ENCODE results near the gene NTSR1. TPM values are rescaled to one million over a fixed set of nuclear protein-coding genes. Genes with fewer than 3 reads are reported as not detected.
A peak's percentile ranks its signal among the peaks of the same experiment; 100 is the strongest.

Gene NTSR1
- total and polyA plus RNA-seq, 7 donors = 0.60 to 54.0 (median 8.8) TPM; not detected in 1

DNA sequence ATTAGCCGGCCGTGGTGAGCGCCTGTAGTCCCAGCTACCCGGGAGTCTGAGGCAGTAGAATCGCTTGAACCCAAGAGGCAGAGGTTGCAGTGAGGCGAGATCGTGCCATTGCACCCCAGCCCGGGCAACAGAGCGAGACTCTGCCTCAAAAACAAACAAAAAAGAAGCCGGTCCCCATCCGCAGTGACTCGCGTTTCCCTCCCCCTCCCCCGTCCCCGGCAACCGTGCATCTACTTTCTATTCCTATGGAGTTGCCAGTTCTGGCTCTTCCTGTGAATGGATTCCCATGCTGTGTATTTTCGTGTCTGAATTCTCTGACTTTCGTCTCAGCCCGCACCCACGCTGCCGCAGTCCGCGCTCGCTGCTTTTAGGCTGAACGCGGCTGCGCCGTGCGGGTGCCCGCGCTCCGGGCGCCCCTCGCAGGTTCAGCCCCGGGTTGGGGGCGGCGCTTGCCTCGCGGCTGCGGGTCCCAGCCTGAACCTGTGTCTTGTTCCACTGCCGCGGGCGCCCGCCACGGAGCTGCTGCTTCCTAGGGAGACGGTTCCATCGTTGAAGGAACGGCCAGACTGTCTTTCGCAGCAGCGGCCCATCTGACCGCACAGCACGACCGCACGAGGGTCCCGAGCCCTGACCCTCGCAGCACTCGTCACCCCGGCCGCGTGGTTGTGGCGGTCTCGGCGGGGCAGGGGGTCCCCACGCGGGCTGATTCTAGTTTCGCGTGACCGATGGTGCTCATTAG, 86.6 kb downstream of the NTSR1 start:
- peaks cover 0 to 24% (median 17%) of the 10 kb centered on the region in 4 donors for H3K36me3 ChIP-seq
- H3K27ac ChIP-seq = peak overlapping the region; percentile 90 to 94 (median 90)
- no peaks in the 10 kb centered on the region for H3K9me3 ChIP-seq
- WGBS, 2 donors = 0 to 1% methylated on average over 68 of the region's 68 CpGs
- H3K27me3 ChIP-seq = no peaks in the 10 kb centered on the region
- peak overlapping the region; percentile 59 to 82 (median 68) for H3K4me3 ChIP-seq
- peaks cover 0 to 52% (median 36%) of the 10 kb centered on the region in 4 donors for H3K4me1 ChIP-seq
- TF ChIP-seq POLR2AphosphoS5 (IDR thresholded peaks at IDR 0.05) (peak in 2 of 4 donors; percentile 57 to 70), POLR2A (IDR thresholded peaks at IDR 0.05) (peak in 1 of 2 donors; percentile 33), EP300 (IDR thresholded peaks at IDR 0.05) (no peak)
- TF ChIP-seq, protein P1, sequence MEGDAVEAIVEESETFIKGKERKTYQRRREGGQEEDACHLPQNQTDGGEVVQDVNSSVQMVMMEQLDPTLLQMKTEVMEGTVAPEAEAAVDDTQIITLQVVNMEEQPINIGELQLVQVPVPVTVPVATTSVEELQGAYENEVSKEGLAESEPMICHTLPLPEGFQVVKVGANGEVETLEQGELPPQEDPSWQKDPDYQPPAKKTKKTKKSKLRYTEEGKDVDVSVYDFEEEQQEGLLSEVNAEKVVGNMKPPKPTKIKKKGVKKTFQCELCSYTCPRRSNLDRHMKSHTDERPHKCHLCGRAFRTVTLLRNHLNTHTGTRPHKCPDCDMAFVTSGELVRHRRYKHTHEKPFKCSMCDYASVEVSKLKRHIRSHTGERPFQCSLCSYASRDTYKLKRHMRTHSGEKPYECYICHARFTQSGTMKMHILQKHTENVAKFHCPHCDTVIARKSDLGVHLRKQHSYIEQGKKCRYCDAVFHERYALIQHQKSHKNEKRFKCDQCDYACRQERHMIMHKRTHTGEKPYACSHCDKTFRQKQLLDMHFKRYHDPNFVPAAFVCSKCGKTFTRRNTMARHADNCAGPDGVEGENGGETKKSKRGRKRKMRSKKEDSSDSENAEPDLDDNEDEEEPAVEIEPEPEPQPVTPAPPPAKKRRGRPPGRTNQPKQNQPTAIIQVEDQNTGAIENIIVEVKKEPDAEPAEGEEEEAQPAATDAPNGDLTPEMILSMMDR (IDR thresholded peaks at IDR 0.05) = no peak
- DNase-seq = no peak
- intact Hi-C loops (cut with DNase I) = loop anchor here (1.0 to 10.0 kb wide), 4 partner anchors 9 to 653 kb away; partner anchors contain the start of genes CABLES2, OGFR, PSMA7 and SS18L1

DNA sequence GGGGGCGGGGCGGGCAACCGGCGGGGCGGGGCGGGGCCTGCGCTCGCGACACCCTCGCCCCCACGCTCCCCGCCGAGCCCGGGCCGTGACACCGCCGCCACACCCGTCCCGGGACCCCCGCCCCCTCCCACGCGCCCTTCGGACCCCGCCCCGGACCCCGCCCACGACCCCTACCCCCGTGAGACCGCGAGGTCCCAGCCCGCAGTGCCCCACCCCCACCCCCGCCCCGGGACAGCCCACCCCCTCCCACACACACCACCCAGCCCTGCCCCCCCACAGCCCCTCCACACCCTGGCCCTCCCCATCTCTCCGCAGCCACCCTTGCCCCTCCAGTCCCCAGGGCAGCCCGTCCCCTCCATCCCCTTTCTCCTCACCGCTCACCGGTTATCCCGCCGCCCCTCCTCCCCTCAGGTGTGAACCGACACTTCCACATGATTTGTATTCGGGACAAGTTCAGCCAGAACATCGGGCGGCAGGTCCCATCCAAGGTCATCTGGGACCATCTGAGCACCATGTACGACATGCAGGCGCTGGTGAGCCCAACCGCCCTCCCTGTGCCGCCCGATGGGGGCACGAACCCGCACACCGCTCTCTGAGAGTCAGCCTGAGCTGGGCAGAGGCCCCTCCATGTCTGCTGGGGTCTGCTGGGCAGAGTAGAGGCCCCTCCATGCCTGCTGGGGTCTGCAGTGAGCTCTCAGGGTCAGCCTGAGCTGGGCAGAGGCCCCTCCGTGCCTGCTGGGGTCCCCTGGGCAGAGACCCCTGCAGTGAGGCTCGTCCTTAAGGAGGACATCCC, 88.3 kb downstream of the NTSR1 start:
- no peak for TF ChIP-seq POLR2A (IDR thresholded peaks at IDR 0.05)
- no peak for TF ChIP-seq POLR2AphosphoS5 (IDR thresholded peaks at IDR 0.05)
- TF ChIP-seq EP300 (IDR thresholded peaks at IDR 0.05) = no peak
- TF ChIP-seq, protein P1 (IDR thresholded peaks at IDR 0.05) = no peak
- Histone ChIP-seq H3K4me3 (peak overlapping the region; percentile 55 to 82 (median 68)), H3K4me1 (peaks cover 0 to 44% (median 29%) of the 10 kb centered on the region in 4 donors), H3K9me3 (no peaks in the 10 kb centered on the region), H3K27me3 (no peaks in the 10 kb centered on the region), H3K27ac (peak overlapping the region; percentile 90 to 94 (median 90)), H3K36me3 (peaks cover 0 to 33% (median 20%) of the 10 kb centered on the region in 4 donors)
- WGBS, 2 donors = 13 to 21% methylated on average over 53 of the region's 53 CpGs
- DNase-seq = no peak
- intact Hi-C loops (cut with DNase I) = loop anchor here (5.0 to 10.0 kb wide), 3 partner anchors 242 to 655 kb away; partner anchors contain the start of genes CABLES2, PSMA7 and SS18L1

DNA sequence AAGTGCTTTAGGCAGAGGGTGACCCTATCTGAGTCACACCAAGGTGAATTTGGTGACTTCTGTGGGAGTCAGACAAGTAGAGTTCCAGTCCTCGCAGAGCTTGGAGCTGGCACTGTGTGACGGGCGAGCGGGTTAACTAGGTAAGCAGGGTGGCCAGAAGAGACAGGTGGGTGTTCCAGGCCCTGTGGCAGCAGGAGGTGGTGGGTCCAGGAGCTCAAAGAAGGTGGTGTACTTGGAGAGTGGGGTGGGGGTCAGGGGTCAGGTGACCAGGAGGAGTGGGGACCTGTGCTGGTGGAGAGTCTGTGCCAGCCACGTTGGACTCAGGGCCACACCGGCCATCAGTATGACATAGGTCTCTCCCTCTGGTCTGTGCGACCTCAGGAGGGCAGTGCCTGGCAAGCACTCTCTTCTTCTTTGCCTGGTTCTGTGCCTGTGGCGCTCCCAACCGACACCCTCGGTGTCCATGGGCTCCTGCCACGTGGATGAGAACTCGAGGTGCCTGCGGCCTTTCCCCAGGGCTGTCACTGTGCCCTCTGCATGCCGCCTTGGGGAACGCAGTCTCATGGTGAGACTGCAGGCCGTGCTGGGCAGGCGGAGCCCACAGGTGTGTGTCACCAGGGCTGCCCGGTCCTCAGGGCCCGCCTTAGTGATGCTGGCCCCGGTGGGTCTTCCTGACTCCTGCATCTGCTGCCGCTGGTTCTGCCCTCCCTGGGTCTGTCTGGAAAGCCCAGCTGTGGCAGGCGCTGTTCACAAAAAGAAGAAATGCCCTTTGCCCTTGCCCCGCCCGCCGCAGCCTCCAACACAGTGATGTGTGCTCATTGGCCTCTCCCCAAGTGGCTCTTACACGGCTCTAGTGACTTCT, 89.3 kb downstream of the NTSR1 start:
- Histone ChIP-seq H3K27me3 (no peaks in the 10 kb centered on the region), H3K4me1 (peaks cover 0 to 53% (median 29%) of the 10 kb centered on the region in 4 donors), H3K9me3 (no peaks in the 10 kb centered on the region), H3K4me3 (no peak overlapping the region), H3K36me3 (peaks cover 0 to 33% (median 20%) of the 10 kb centered on the region in 4 donors), H3K27ac (peak overlapping the region; percentile 90 to 94 (median 90))
- WGBS, 2 donors = 30 to 75% methylated on average over 26 of the region's 26 CpGs
- intact Hi-C loops (cut with DNase I) = loop anchor here (5.0 to 10.0 kb wide), 3 partner anchors 243 to 656 kb away; partner anchors contain the start of genes CABLES2, PSMA7 and SS18L1
- no peak for DNase-seq
- TF ChIP-seq POLR2AphosphoS5 (IDR thresholded peaks at IDR 0.05) = no peak
- TF ChIP-seq, protein P1 (IDR thresholded peaks at IDR 0.05) = no peak

DNA sequence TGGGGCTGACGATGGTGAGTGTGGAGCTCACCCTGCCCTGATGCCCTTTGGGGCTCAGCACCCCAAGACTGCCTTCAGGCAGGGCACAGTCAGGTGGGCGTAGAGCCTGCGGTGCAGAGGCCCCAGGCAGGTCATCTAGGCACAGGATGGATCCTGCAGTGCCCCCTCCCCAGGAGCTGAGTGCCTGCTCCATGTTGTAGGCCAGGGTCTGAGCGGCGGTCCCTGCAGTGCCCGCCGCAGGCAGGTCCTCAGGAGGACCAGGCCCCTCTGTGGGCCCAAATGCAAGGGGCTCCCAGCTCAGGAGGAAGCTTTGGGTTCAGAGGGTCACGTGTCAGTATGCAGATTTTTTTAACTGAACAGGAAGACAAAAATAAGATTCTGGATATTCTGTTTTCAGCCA, 90.4 kb downstream of the NTSR1 start:
- 92 to 96% methylated on average over 8 of the region's 8 CpGs for WGBS, 2 donors
- Histone ChIP-seq H3K9me3 (no peaks in the 10 kb centered on the region), H3K27ac (no peak overlapping the region), H3K36me3 (peaks cover 0 to 33% (median 20%) of the 10 kb centered on the region in 4 donors), H3K27me3 (no peaks in the 10 kb centered on the region), H3K4me3 (no peak overlapping the region), H3K4me1 (peaks cover 0 to 47% (median 23%) of the 10 kb centered on the region in 4 donors)
- no peak for DNase-seq
- intact Hi-C loops (cut with DNase I) = loop anchor here (5.0 to 10.0 kb wide), 3 partner anchors 244 to 657 kb away; partner anchors contain the start of genes CABLES2, PSMA7 and SS18L1
- TF ChIP-seq, protein P1 (IDR thresholded peaks at IDR 0.05) = no peak
- no peak for TF ChIP-seq EP300 (IDR thresholded peaks at IDR 0.05)
- no peak for TF ChIP-seq POLR2A (IDR thresholded peaks at IDR 0.05)
- no peak for TF ChIP-seq POLR2AphosphoS5 (IDR thresholded peaks at IDR 0.05)

All from sigmoid colon (tissue), 7 donors.